Stimulated activated CD4-positive, alpha-beta T cell treated with anti-CD3 and anti-CD28 coated beads, TNF-alpha, amount 100 ng/mL, for 4 hours (primary cell): Measurements from ENCODE around the gene TPRN.

Experiments
- DNase-seq, 3 experiments: peaks; one replicate each; pipeline ENCODE4 v3.0.0-alpha.2; 2020; ENCODE audit warnings: low read depth in 3 of 3

Gene TPRN

DNA sequence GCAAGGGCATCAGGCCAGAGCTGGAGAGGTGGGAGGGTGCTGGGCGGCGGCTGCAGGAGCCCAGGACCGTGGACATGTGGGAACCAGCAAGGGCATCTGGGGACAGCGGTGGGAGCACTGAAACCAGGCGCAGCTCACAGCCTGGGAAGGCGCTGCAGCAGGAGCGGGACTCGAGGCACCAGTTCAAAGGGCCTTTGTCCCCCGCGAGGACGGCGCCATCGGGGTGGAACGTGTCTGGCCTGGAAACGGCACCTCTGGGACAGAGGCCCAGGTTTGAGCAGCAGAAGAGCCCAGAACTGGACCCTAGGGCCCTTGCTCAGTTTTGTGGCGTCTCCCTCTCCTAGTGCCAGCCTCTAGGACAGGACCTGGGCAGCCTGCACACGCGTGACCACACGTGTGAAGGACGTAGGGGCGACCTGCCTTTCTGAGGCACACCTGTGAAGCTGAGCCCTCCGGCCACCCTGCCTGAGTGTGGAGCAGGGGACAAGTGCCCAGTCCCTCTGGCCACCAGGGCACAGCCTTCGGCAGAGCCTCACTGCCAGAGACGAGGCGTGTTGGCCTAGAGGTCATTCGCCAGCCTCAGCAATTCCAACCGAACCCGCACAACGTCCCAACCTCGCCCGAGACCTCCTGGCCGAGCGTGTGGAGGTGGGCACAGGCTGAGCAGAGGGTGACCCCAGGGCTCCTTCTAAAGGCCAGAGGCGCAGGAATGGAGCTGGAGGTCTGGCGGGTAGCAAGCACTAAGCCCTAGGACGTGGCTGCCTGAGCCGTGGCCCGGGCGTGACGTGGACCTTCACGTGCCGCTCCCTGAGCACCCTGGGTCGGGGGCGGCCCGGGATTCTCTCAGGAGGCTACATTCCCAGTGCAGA lies 26.5 kb downstream of the TPRN start:
- no peak for DNase-seq

DNA sequence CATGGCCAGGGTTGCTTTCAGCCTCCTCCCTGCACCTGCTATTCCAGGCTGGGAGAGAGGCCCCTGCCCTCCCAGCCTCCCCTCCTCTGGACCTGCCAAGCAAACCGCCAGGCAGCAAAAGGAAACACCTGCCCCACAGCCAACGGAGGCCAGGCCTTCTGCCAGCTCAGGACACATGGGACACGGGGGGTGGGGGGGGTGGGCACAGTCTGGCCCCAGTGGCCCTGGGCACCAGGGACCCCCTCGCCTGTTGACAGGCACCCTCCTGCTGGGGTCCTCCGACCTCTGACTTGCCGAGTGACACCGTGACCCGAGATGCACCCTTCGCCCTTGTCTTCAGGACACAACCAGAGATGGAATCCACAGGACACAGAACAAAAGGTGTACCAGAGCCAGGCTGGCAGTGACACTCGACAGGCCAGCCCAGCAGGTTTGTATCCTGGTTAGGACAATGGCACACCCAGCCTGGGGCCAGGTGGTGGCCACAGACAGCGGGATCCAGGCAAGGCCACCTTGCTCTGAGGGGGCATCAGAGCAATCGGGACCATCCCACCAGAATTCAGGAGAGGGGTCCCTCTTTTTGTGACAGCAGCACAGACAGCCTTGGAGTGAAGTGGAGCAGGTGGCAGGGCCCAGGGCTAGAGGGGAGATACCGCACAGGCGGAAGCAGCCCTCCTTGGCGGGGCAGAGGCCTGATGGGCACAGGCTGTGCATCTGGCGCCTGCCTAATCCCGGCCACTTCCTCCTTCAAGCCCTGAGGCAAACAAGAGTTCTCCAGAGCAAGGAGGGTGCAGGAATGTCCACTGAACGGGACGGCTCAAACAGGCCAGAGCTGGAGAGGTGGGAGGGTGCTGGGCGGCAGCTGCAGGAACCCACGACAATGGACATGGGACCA lies 27.4 kb downstream of the TPRN start:
- DNase-seq, result no peak

DNA sequence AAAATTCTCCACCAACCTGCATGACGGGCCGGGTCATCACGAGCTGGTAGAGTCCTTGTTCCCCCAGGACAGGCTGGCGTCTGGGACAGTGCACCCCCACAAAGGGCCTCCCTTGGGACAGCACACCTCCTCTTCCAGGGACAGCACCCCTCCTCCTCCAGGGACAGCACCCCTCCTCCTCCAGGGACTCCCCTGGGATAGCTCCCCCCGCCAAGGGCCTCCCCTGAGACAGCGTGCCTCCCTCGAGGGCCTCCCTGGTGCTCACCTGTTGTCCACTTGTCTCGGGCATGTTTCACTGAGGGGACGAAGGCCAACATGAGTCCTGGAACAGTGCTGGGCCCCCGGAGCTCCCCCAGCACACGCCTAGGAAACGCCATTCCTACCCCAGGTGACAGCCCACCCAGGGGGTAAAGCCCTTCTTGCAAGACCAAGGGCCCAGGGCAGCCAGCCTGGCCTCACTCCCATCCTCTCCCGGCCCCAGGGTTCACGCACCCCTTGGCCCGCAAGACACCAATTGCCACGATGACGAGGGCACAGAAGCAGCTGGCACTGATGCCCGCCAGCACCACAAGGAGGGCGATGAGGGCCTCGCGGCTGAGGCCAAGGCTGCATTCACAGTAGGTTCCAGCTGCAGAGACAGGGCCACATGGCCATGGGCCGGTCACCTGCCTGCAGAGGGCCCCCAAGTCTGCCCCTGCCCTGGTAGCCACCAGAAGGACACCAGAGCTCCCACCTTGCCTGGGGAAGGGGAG lies 29.2 kb downstream of the TPRN start:
- DNase-seq, result no peak

DNA sequence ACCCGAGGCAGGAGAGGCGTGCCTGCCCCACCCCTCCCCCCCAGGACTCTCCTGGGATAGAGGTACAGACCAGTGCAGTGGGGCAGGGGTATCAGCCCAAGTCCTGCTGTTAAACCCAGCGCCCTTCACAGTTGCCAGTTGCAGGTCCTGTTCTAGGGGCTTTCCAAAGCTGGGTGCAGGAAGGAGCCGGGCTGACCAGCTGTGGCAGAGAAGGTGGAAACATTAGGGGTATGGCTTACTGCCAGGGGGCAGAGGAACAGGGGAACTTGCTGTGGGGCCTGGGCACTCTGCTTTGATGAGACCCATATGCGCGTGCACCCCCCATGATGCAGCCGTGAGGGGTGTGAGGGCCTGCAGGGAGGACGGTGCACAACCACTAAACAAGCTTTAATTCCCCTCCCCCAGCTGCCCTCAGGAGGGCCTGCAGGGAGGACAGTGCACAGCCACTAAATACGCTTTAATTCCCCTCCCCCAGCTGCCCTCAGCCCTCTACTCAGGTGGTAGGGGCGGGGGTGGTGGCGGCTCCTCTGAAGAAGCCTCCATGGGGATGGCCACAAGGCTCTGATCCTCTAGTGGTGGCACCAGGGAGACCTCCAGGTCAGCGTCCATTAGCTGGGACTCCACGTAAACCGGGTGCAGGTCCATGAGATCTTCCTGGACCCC lies 29.9 kb downstream of the TPRN start:
- DNase-seq, result no peak

DNA sequence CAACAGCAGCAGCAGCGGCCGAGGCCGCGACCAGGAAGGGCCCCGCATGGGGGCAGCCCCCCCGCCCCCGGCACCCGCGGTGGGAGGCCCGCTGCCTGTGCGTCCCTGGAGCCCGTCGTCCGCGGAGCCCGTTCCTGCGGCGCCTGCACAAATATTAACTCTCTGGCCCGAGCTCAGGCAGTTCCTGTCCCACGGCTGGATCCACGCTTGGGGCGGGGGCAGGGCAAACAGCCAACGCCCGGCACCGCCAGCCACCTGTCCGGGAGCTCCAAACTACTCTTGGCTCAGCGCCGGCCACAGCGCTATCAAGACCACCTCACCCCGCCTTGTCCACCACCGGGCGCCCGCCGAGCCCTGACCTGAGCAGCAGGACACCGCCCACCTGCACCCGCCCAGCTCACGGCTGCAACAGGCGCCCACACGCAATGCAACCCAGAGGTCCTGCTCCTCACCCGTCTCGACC lies 30.6 kb downstream of the TPRN start, which contains the start of gene LRRC26:
Gene LRRC26 (minus strand): TSS at position 156 of the 463 bp plus-strand sequence. CDS start 108 bp downstream, at position 48.
- DNase-seq, result no peak

DNA sequence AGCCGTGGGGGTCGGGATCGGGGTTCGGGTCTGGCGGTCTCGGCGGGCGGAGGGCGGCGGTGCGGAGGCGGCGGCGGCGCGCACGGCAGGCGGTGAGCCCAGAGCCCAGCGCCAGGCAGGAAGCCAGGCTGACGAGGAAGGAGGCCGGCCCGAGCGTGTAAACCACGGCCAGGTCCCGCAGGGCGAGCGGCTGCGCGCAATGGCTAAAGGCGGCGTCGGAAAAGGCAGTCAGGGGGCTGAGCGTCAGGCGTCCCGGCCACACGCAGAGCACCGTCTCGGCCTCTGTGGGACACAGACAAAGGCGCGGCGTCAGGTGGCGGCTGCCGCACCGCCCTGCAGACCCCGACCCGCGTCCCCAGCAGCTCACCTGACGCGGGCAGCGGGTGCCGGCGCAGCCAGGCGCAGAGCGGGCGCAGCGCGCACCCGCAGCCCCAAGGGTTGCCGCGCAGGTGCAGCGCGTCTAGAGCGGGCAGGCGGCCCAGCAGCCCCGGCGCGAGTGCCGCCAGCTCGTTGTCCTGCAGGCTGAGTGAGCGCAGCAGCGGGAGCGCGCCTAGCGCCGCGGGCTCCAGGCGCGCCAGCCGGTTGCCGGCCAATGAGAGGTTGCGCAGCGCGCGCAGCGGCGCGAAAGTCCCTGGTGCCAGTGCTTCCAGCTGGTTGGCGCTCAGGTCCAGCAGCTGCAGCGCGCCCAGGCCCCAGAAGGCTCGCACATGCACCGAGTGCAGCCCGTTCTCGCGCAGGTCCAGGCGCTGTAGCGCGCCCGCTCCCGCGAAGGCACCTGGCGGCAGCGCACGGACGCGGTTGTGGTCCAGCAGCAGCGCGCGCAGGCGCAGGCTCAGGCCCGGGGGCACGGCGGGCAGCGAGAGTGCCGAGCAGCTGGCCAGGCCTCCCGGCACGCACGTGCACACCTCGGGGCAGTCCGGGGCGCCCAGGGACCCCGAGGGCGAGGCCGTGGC lies 31.4 kb downstream of the TPRN start:
- no peak for DNase-seq

DNA sequence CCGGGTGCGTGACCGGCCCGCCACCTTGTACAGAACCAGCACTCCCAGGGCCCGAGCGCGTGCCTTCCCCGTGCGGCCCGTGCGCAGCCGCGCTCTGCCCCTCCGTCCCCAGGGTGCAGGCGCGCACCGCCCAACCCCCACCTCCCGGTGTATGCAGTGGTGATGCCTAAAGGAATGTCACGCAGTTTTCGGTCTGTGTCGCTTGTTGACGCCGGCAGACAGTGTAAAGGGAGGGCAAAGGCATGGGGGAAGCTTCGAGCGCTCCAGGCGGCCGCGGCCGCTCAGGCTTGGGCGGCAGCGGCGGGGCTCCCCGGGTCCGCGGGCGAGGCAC lies 32.0 kb downstream of the TPRN start:
- DNase-seq, result no peak

DNA sequence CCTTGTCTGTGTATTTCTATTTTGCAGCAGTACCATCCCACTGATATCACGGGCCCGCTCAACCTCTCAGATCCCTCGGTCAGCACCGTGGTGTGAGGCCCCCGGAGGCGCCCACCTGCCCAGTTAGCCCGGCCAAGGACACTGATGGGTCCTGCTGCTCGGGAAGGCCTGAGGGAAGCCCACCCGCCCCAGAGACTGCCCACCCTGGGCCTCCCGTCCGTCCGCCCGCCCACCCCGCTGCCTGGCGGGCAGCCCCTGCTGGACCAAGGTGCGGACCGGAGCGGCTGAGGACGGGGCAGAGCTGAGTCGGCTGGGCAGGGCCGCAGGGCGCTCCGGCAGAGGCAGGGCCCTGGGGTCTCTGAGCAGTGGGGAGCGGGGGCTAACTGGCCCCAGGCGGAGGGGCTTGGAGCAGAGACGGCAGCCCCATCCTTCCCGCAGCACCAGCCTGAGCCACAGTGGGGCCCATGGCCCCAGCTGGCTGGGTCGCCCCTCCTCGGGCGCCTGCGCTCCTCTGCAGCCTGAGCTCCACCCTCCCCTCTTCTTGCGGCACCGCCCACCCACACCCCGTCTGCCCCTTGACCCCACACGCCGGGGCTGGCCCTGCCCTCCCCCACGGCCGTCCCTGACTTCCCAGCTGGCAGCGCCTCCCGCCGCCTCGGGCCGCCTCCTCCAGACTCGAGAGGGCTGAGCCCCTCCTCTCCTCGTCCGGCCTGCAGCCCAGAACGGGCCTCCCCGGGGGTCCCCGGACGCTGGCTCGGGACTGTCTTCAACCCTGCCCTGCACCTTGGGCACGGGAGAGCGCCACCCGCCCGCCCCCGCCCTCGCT lies 32.6 kb downstream of the TPRN start:
- no peak for DNase-seq

DNA sequence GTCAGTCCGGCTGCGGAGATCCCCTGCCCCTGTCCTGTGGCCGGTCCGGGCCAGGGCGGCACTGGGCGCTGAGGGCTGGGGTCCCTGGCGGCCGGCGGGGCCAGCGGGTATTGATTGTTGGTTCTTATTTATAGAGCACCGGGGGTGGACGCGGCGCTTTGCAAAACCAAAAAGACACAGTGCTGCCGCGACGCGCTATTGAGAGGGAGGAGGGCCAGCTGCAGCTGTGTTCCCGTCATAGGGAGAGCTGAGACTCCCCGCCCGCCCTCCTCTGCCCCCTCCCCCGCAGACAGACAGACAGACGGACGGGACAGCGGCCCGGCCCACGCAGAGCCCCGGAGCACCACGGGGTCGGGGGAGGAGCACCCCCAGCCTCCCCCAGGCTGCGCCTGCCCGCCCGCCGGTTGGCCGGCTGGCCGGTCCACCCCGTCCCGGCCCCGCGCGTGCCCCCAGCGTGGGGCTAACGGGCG lies 33.2 kb downstream of the TPRN start:
- no peak for DNase-seq

DNA sequence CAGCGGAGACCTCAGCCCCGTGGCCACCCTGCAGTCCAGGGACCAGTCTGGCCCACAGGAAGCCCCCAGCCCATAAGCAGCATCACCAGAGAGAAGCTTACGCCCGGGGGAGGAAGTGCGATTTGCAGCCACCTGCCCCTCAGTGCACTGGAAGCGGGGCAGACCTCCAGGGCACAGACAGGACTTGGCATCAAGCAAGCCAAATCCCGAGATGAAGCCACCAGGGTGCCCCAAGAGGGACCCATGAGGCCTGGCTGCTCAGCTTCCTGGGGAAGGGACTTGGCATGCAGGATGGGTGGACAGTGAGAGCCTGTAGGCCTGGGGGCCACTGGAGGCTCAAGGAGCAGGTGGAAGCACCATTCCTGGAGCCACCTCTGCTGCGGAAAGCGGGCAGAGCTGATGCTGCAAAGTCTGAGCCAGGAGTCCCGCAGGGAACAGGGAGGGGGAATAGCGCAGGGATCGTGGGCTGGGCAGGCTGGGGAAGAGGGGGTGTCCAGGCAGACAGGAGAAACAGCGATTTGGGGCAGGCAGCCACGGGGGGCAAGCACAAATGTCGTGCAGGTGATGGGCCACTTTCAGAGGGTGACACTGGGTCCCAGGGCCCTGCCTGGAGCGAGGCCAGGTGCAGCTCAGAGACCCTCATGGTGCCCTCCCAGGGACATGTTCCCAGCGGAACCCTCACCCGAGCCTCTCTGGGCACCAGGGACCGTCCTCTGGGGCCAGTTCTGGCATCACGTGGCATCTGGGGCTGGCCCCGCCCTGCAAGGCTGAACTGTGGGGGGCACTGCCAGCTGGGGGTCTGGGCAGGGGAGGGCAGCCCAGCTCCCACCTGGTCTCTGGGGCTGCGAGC lies 33.9 kb downstream of the TPRN start:
- DNase-seq, result no peak

DNA sequence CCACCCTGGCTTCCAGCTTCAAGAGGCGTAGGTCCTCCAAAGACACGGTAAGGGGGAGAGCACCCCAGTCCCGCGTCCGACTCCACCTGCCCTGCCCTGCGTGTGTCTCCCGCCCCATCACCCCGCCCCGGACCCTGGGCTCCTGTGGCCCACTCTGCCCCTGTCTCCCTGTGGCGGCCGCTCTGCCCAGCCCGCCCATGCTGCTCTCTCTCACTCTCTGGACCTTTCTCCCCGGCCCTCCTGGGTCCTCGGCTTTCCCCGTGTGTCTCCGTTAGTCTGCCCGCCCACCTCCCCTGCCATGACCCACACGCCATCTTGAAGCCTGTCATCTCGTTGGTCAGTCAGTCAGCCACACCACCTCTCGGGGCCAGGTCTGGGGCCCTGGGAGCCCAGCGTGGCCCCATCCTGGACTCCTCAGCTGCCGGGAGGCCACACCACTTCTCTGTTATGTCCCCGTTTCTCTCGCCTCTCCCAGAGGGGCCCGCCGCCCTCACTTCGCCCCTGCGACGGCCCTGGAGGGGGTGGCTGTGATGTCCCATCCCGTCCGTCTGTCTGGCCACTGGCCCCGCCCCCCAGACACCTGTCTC lies 35.2 kb downstream of the TPRN start:
- no peak for DNase-seq

DNA sequence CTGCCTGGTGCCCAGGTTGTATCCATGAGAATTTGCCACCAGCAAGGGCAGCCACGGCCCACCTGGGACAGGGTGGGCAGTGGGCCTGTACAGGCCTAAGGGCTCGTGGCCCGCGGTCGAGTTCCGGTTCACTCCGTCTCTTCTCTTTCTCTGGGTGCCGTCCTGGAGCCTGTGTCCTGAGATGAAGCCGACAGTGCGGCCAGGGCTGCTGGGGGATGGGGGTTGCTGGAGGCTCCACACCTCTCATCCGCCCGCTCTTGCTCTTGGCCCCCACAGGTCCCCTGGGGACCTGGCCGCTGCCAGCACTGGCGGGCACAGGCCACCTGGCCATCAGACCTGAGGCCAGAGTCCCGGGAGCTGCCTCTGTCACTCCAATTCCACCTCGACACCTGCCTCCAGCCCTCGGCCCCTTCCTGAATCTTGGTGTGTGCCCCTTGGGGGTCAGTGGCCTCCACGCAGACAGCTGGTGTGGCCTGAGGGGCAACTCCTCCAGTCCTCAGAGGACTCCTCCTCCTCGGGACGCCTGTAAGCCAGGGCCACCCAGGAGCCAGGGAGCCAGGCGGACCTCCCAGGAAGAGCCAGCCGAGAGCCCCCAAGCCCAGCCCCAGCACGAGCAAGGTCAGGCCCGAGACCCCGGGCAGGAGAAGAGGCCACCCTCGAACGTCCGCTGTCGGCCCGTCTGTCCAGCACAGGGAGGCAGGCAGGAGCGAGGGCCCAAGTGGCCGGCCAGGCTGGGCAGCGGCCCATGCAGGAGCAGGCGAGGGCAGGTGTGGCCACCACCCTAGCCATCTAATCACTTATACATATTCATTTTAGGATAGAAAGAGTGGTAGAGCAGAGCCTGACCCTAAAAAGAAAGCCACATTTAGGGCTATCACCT lies 35.9 kb downstream of the TPRN start:
- no peak for DNase-seq

DNA sequence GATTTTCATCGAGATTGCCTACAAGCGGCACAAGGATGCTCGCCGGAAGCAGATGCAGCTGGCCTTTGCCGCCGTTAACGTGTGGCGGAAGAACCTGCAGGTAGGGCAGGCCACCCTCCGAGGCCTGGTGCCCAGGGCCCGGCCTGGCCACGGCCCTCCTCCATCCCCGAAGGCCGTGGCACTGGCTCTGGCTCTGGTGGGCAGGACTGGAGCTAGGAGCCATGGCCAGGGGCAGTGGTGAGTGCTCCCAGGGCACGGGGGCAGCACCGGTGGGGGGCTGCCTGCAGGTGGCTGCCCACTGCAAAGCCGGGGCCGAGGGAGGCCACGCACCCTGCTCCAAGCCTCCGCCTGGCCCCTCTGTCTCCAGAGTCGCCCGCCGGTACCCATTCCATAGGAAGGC lies 36.7 kb downstream of the TPRN start:
- DNase-seq, result no peak

DNA sequence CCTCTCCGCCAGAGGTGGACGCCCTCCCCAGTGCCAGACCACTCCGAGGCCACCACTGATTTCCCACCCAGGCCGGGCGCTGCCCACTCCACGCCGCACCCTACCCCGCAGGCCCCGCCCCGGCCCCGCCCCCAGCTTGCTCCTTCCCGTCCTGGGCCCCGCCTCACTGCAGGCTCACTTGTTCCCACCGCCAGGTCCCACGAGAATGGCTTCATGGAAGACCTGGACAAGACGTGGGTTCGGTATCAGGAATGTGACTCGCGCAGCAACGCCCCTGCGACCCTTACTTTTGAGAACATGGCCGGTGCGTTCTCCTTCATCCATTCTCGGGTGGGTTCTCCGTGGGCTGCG lies 37.2 kb downstream of the TPRN start:
- DNase-seq, result no peak

DNA sequence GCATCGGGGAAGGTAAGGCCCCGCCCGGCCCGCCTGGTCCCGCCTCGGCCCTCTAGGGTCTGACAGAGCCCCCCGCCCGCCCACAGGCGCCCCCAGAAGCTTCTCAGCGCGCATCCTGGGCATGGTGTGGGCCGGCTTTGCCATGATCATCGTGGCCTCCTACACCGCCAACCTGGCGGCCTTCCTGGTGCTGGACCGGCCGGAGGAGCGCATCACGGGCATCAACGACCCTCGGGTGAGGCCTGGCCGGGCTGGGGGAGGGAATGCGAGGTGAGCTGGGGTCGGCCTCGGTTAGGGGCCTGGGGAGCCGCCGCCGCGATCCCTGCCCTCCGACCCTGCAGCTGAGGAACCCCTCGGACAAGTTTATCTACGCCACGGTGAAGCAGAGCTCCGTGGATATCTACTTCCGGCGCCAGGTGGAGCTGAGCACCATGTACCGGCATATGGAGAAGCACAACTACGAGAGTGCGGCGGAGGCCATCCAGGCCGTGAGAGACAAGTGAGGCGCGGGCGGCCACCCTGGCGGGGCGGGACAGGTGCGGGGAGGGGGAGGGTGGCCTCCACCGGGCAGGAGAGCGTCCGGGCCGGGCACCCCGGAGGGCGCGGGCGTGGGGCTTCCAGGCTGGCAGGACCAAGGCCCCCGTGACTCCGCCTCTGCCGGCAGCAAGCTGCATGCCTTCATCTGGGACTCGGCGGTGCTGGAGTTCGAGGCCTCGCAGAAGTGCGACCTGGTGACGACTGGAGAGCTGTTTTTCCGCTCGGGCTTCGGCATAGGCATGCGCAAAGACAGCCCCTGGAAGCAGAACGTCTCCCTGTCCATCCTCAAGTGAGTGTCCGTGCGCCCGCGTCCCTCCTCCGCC lies 37.8 kb downstream of the TPRN start:
- no peak for DNase-seq
